A549 (cell line): ENCODE measurements around the gene GNAL. TPM values are rescaled to one million over a fixed set of nuclear protein-coding genes. Genes with fewer than 3 reads are reported as not detected.

Source experiments
- ATAC-seq, 2 experiments: fragments of 200-7000 bp in 1 of 2; fragments of >200 bp in 1 of 2; cut with Nextera tagmentation in 1 of 2; cut with Tn5 transposase in 1 of 2; 3 replicates each; pipeline versions ENCODE4 v1.8.0 to v1.9.1; 2018 to 2020; ENCODE audit warnings: mild to moderate bottlenecking in 1 of 2, moderate library complexity in 1 of 2
- CTCF ChIA-PET: fragments of 300-600 bp; sonication (Branson Sonifier 250); formaldehyde crosslinking; extraction: SDS; loops from one replicate; lab custom pipeline; 2021; ENCODE audit warnings: antibody characterized with exemption, inconsistent platforms; lab: Yijun Ruan, JAX
- POLR2A ChIA-PET: fragments of 350-600 bp; formaldehyde crosslinking; extraction: SDS; loops from one replicate; lab custom pipeline; 2021; ENCODE audit warnings: antibody characterized with exemption, inconsistent platforms; lab: Yijun Ruan, JAX
- DNase-seq, 2 experiments: peaks; one replicate each; pipeline versions ENCODE4 v3.0.0 to v3.0.0-alpha.2; 2011 to 2016; ENCODE audit warnings: low read depth in 1 of 2, low spot score in 1 of 2
- FAIRE-seq: peaks from 2 replicates; lab custom pipeline; 2011; peaks lifted over from hg19 to GRCh38; lab: Jason Lieb, UNC
- H3K27ac ChIP-seq, 2 experiments: fragments of >200 bp; sonication (Bioruptor Twin); formaldehyde crosslinking; 3 replicates each; pipeline ENCODE4 v1.5.1; 2016 to 2017
- H3K4me1 ChIP-seq: fragments of >200 bp; sonication (Bioruptor Twin); formaldehyde crosslinking; 3 replicates; pipeline ENCODE4 v1.6.1; 2016
- H3K4me2 ChIP-seq: fragments of >200 bp; sonication (Bioruptor Twin); formaldehyde crosslinking; 3 replicates; pipeline ENCODE4 v1.6.1; 2016
- H3K4me3 ChIP-seq: fragments of >200 bp; sonication (Bioruptor Twin); formaldehyde crosslinking; 3 replicates; pipeline ENCODE4 v1.5.1; 2016
- H3K9me3 ChIP-seq: fragments of >200 bp; sonication (Bioruptor Twin); formaldehyde crosslinking; 3 replicates; pipeline ENCODE4 v1.6.1; 2016
- BHLHE40 ChIP-seq: IDR thresholded peaks from 2 replicates; pipeline ENCODE4 v1.6.1; 2012; ENCODE audit warnings: low read depth, low read length, inconsistent platforms
- CBX8 ChIP-seq: fragments of 200-600 bp; sonication (generic); IDR thresholded peaks from 2 replicates; pipeline ENCODE4 v1.6.1; 2016
- CHD4 ChIP-seq: fragments of 200-600 bp; sonication (generic); IDR thresholded peaks from 2 replicates; pipeline ENCODE4 v1.6.1; 2016; ENCODE audit warnings: antibody characterized with exemption, mild to moderate bottlenecking, borderline replicate concordance
- EHF ChIP-seq: fragments of 250-450 bp; sonication (Bioruptor Pico); IDR thresholded peaks from 2 replicates; pipeline ENCODE4 v1.5.0; 2020; ENCODE audit warnings: mild to moderate bottlenecking
- ELK1 ChIP-seq: fragments of 150-350 bp; IDR thresholded peaks from 2 replicates; pipeline ENCODE4 v1.6.1; 2014; ENCODE audit warnings: low read depth, mild to moderate bottlenecking, low read length
- ESRRA ChIP-seq: fragments of 150-350 bp; IDR thresholded peaks from 2 replicates; pipeline ENCODE4 v1.6.1; 2014; ENCODE audit warnings: mild to moderate bottlenecking, low read length, borderline replicate concordance
- FOSB ChIP-seq: fragments of 250-450 bp; sonication (Bioruptor Pico); IDR thresholded peaks from 2 replicates; pipeline ENCODE4 v1.5.0; 2020; ENCODE audit warnings: mild to moderate bottlenecking, moderate library complexity
- FOSL2 ChIP-seq, 2 experiments: fragments of 450-650 bp in 1 of 2; fragments of >200 bp in 1 of 2; sonication (Bioruptor Twin) in 1 of 2; formaldehyde crosslinking; IDR thresholded peaks; 2 replicates each; pipeline versions ENCODE4 v1.5.0 to v1.6.1; 2016 to 2020; ENCODE audit warnings: mild to moderate bottlenecking in 1 of 2, moderate library complexity in 1 of 2
- FOXS1 ChIP-seq: fragments of 250-450 bp; sonication (Bioruptor Pico); IDR thresholded peaks from 2 replicates; pipeline ENCODE4 v1.5.0; 2020; ENCODE audit warnings: mild to moderate bottlenecking, moderate library complexity
- HES2 ChIP-seq: fragments of >200 bp; sonication (Bioruptor Twin); formaldehyde crosslinking; IDR thresholded peaks from 2 replicates; pipeline ENCODE4 v1.6.1; 2016
- HEYL ChIP-seq: fragments of 250-450 bp; sonication (Bioruptor Pico); IDR thresholded peaks from 2 replicates; pipeline ENCODE4 v1.8.0; 2021; ENCODE audit warnings: mild to moderate bottlenecking, moderate library complexity
- HMGXB4 ChIP-seq: fragments of 250-450 bp; sonication (Bioruptor Pico); IDR thresholded peaks from 2 replicates; pipeline ENCODE4 v1.5.0; 2021; ENCODE audit warnings: mild to moderate bottlenecking, moderate library complexity, borderline replicate concordance
- HOXA7 ChIP-seq: fragments of 250-450 bp; sonication (Bioruptor Pico); IDR thresholded peaks from 2 replicates; pipeline ENCODE4 v1.5.0; 2020; ENCODE audit warnings: mild to moderate bottlenecking, moderate library complexity
- HOXB5 ChIP-seq: fragments of 250-450 bp; sonication (Bioruptor Pico); IDR thresholded peaks from 2 replicates; pipeline ENCODE4 v1.5.0; 2020; ENCODE audit warnings: mild to moderate bottlenecking, moderate library complexity
- JUNB ChIP-seq: fragments of >200 bp; sonication (Bioruptor Twin); formaldehyde crosslinking; IDR thresholded peaks from 2 replicates; pipeline ENCODE4 v1.6.1; 2016
- KDM5A ChIP-seq: fragments of 200-600 bp; sonication (generic); IDR thresholded peaks from 2 replicates; pipeline ENCODE4 v1.6.1; 2016; ENCODE audit warnings: antibody characterized with exemption, mild to moderate bottlenecking
- NR3C1 ChIP-seq: fragments of >200 bp; sonication (Bioruptor Twin); formaldehyde crosslinking; IDR thresholded peaks from 3 replicates; pipeline ENCODE4 v1.6.1; 2017
- POLR2AphosphoS2 ChIP-seq: conservative IDR thresholded peaks from 2 replicates; pipeline ENCODE4 v1.6.1; 2012; ENCODE audit warnings: low read length, improper control_type of control experiment, inconsistent platforms
- RAD21 ChIP-seq, 2 experiments: fragments of >200 bp in 1 of 2; sonication (Bioruptor Twin) in 1 of 2; formaldehyde crosslinking in 1 of 2; IDR thresholded peaks in 1 of 2; conservative IDR thresholded peaks in 1 of 2; 2 replicates in 1 of 2; 3 replicates in 1 of 2; pipeline ENCODE4 v1.6.1; 2012 to 2018; ENCODE audit warnings: inconsistent platforms in 1 of 2
- RARB ChIP-seq: fragments of 250-450 bp; sonication (Bioruptor Pico); IDR thresholded peaks from 2 replicates; pipeline ENCODE4 v1.8.0; 2021; ENCODE audit warnings: mild to moderate bottlenecking, moderate library complexity
- RNF2 ChIP-seq: fragments of 200-600 bp; sonication (generic); IDR thresholded peaks from 2 replicates; pipeline ENCODE4 v1.6.1; 2016; ENCODE audit warnings: low read depth, mild to moderate bottlenecking, antibody characterized with exemption, moderate library complexity, borderline replicate concordance
- USF2 ChIP-seq: fragments of 450-650 bp; IDR thresholded peaks from 2 replicates; pipeline ENCODE4 v1.6.1; 2014; ENCODE audit warnings: antibody characterized with exemption
- ZC3H11A ChIP-seq: fragments of 450-650 bp; IDR thresholded peaks from 2 replicates; pipeline ENCODE4 v1.6.1; 2014; ENCODE audit warnings: antibody characterized with exemption, mild to moderate bottlenecking
- ZFP36 ChIP-seq: fragments of 450-650 bp; IDR thresholded peaks from 2 replicates; pipeline ENCODE4 v1.6.1; 2014; ENCODE audit warnings: borderline replicate concordance; ENCODE audit not compliant: partially characterized antibody
- WGBS: methylation state at CpG from one replicate; pipeline ENCODE4 v1.1.6; 2017; ENCODE audit errors: missing lambda C conversion rate; 5-methylcytosine and 5-hydroxymethylcytosine counted together
- polyA plus RNA-seq, 4 experiments: library from polyadenylated mRNA; depleted of rRNA in 3 of 4; stranded (reverse); fragments of >200 nt; fragmentation: RNase III in 1 of 4; extraction: RNeasy Plus Mini Kit Qiagen cat#74134 plus additional on column Dnase treatment in 1 of 4; gene quantifications; 2 replicates in 3 of 4; 3 replicates in 1 of 4; pipeline ENCODE4 v1.2.3, GENCODE V29; 2011 to 2017

The GNAL gene
- polyA plus RNA-seq, 2 of the 4 experiments (the other 2 are of a cell fraction) = 5.1 to 12.9 TPM

GRCh38 chr18:11784674-11785304 is 95.7 kb downstream of the GNAL start:
- ChIA-PET CTCF (no interaction called here), POLR2A (no interaction called here)
- DNase-seq = no peak
- ATAC-seq = no peak
- Histone ChIP-seq H3K4me2 (no peak overlapping the region), H3K9me3 (no peaks in the 10 kb centered on the region), H3K4me3 (no peak overlapping the region), H3K4me1 (no peaks in the 10 kb centered on the region), H3K27ac (no peak overlapping the region)
- 85% methylated on average over 6 of the region's 6 CpGs for WGBS
- TF ChIP-seq HOXB5 (CRISPR knock-in tag) = no peak
- no peak for TF ChIP-seq EHF (CRISPR knock-in tag)
- TF ChIP-seq ZFP36 = no peak
- no peak for TF ChIP-seq CBX8
- TF ChIP-seq HEYL = no peak
- TF ChIP-seq ESRRA = no peak
- TF ChIP-seq USF2 = no peak
- no peak for TF ChIP-seq RNF2
- no peak for TF ChIP-seq KDM5A
- TF ChIP-seq CHD4 = no peak
- no peak for TF ChIP-seq HES2
- TF ChIP-seq NR3C1 = no peak
- no peak for TF ChIP-seq FOXS1 (CRISPR knock-in tag)
- TF ChIP-seq HOXA7 = no peak
- TF ChIP-seq JUNB = no peak
- no peak for TF ChIP-seq RARB
- no peak for TF ChIP-seq RAD21 (conservative IDR thresholded peaks at IDR 0.05 in 1 of 2, IDR thresholded peaks at IDR 0.05 in 1 of 2)
- TF ChIP-seq HMGXB4 (CRISPR knock-in tag) = no peak
- TF ChIP-seq ZC3H11A = no peak
- no peak for TF ChIP-seq ELK1
- no peak for FAIRE-seq

- no peak for FAIRE-seq
Measured at GRCh38 chr18:11785444-11786055, 96.5 kb downstream of the GNAL start.

More at GRCh38 chr18:11785444-11786055, 96.5 kb downstream of the GNAL start:
- H3K4me1 ChIP-seq = no peaks in the 10 kb centered on the region
- H3K4me3 ChIP-seq = no peak overlapping the region
- DNase-seq = no peak
- TF ChIP-seq BHLHE40 = no peak
- no peak for TF ChIP-seq FOSB
- TF ChIP-seq FOSL2 (IDR thresholded peaks at IDR 0.05) = no peak
- TF ChIP-seq FOSL2 (CRISPR knock-in tag; IDR thresholded peaks at IDR 0.05) = no peak
- TF ChIP-seq POLR2AphosphoS2 = no peak
- WGBS = 67% methylated on average over 9 of the region's 9 CpGs
- H3K4me2 ChIP-seq = no peak overlapping the region
- H3K27ac ChIP-seq = no peak overlapping the region
- no peaks in the 10 kb centered on the region for H3K9me3 ChIP-seq
- ChIA-PET CTCF (interaction anchor here (0.9 kb wide), 1 partner anchor 117 kb away, joined by 4 read pairs; no protein-coding TSS in a partner anchor), POLR2A (no interaction called here)
- no peak for ATAC-seq
